RWPE1 (cell line): ENCODE results near the gene ANGEL2.
"Not testable (repeated sequence)": the region's sequence is repeated elsewhere in the genome, so short reads cannot be mapped to it uniquely, and the experiment has no call there.

ENCODE experiments used
- CTCF ChIA-PET: fragments of 350-600 bp; sonication (Branson Sonifier 250); formaldehyde crosslinking; extraction: SDS; loops from one replicate; lab custom pipeline; 2021; lab: Yijun Ruan, JAX
- POLR2A ChIA-PET: fragments of 400-600 bp; formaldehyde crosslinking; extraction: SDS; loops from one replicate; lab custom pipeline; 2020; ENCODE audit warnings: antibody characterized with exemption; ENCODE audit not compliant: low non-redundant PET; lab: Yijun Ruan, JAX
- DNase-seq: peaks from one replicate; pipeline ENCODE4 v3.0.0; 2012; ENCODE audit warnings: low spot score
- H3K27ac ChIP-seq: fragments of 450-650 bp; 2 replicates; pipeline ENCODE4 v1.5.1; 2017
- CTCF ChIP-seq: fragments of 450-650 bp; conservative IDR thresholded peaks from 2 replicates; pipeline ENCODE4 v1.5.1; 2017; ENCODE audit warnings: low read depth, mild to moderate bottlenecking

Gene ANGEL2

GRCh38 chr1:212973426-212973825 is 42.2 kb downstream of the ANGEL2 start:
- ChIA-PET POLR2A (no interaction called here), CTCF (no interaction called here)
- DNase-seq, result no peak
- TF ChIP-seq CTCF, result no peak
- no peak overlapping the region for H3K27ac ChIP-seq

GRCh38 chr1:212971312-212971711 is 44.4 kb downstream of the ANGEL2 start:
- POLR2A ChIA-PET, result no interaction called here
- DNase-seq, result no peak

GRCh38 chr1:212970085-212970484 is 45.6 kb downstream of the ANGEL2 start:
- H3K27ac ChIP-seq, result no peak overlapping the region
- no peak for DNase-seq
- ChIA-PET POLR2A (no interaction called here), CTCF (no interaction called here)
- no peak for TF ChIP-seq CTCF

More at GRCh38 chr1:212971312-212971711, 44.4 kb downstream of the ANGEL2 start:
- no peak for TF ChIP-seq CTCF
- no peak overlapping the region for H3K27ac ChIP-seq
- CTCF ChIA-PET, result no interaction called here

- ChIA-PET CTCF (interaction anchor here (0.6 to 1.1 kb wide), 5 partner anchors 18 to 1839 kb away, joined by 3 to 4 read pairs (median 3); partner anchors contain the start of gene VASH2), POLR2A (no interaction called here)
- TF ChIP-seq CTCF, result no peak
- no peak overlapping the region for H3K27ac ChIP-seq
- DNase-seq, result no peak
These were observed 47.3 kb downstream of the ANGEL2 start for GRCh38 chr1:212968368-212968863.

GRCh38 chr1:212967801-212968200 is 47.9 kb downstream of the ANGEL2 start:
- H3K27ac ChIP-seq, result no peak overlapping the region
- TF ChIP-seq CTCF, result no peak; the same call in 1 of the 2 replicates
- peak; percentile 41 for DNase-seq
- POLR2A ChIA-PET, result no interaction called here
- CTCF ChIA-PET, result interaction anchor here (0.6 to 1.1 kb wide), 7 partner anchors 17 to 1839 kb away, joined by 3 to 4 read pairs (median 3); partner anchors contain the start of gene VASH2

- DNase-seq, result no peak
- ChIA-PET CTCF (no interaction called here), POLR2A (no interaction called here)
- TF ChIP-seq CTCF, result no peak
- no peak overlapping the region for H3K27ac ChIP-seq
These were observed 49.1 kb downstream of the ANGEL2 start for GRCh38 chr1:212966616-212967015.

GRCh38 chr1:212964993-212965392 is 50.7 kb downstream of the ANGEL2 start:
- CTCF ChIA-PET, POLR2A ChIA-PET, H3K27ac ChIP-seq, DNase-seq: not testable (repeated sequence)
